ENCODE data around the gene C3orf62. TPM values are rescaled to one million over a fixed set of nuclear protein-coding genes. Genes with fewer than 3 reads are reported as not detected.

C3orf62 gene
- total and polyA plus RNA-seq, 9 of the 15 experiments (the other 6 are each of a cell fraction or from before 2014, with no cell fraction given) = 1.3 to 5.7 (median 3.4) TPM

DNA sequence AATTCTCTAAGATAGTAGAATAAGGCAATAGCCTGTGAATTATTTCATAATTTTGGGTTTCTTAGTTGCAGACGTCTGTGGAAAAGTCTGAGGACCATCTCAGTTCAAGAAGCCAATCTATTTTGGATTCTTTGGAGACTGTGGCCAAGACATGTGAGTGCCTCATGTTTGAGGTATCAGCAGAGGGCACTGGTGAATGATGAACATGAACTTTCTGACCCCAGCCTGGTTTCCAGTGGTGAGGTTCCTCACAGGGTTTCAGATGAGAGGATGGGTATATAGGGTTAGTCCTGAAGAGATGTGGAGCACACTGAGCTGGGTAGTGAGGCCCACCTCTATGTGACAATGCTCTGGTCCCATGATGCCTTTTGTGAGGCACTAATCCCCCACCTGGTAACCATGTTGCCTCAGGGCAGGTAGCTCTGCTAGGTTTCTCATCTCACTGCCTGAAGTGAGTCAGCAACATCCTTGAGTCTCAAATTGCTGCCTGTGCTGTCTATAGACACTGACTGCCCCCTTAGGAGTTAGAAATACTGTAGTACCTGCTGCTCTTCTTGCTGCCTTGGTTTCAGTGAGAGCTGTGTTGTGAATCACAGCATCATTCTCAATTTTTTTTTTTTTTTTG is 32.3 kb downstream of the C3orf62 start (continued):
- no peak for TF ChIP-seq ZNF79 (CRISPR knock-in tag; IDR thresholded peaks at IDR 0.05; ENCODE audit: low read depth)
- TF ChIP-seq ZNF696 (CRISPR knock-in tag; conservative IDR thresholded peaks at IDR 0.05) = no peak
- TF ChIP-seq ZKSCAN8 (CRISPR knock-in tag; IDR thresholded peaks at IDR 0.05) = no peak
- TF ChIP-seq MCM5 (IDR thresholded peaks at IDR 0.05; ENCODE audit: low read depth) = no peak
- TF ChIP-seq, protein P1, sequence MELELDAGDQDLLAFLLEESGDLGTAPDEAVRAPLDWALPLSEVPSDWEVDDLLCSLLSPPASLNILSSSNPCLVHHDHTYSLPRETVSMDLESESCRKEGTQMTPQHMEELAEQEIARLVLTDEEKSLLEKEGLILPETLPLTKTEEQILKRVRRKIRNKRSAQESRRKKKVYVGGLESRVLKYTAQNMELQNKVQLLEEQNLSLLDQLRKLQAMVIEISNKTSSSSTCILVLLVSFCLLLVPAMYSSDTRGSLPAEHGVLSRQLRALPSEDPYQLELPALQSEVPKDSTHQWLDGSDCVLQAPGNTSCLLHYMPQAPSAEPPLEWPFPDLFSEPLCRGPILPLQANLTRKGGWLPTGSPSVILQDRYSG (tag; conservative IDR thresholded peaks at IDR 0.05; ENCODE audit: low read depth) = no peak
- TF ChIP-seq RAD21 (CRISPR knock-in tag; conservative IDR thresholded peaks at IDR 0.05 in 1 of 2, IDR thresholded peaks at IDR 0.05 in 1 of 2) = 0 out of 4 replicates have a peak, but pooled peaks of 1 of the 2 experiments have one; percentile 14
- no peak for TF ChIP-seq ELF4 (CRISPR knock-in tag; IDR thresholded peaks at IDR 0.05)
- peak; percentile 71 for TF ChIP-seq C11orf30 (IDR thresholded peaks at IDR 0.05; ENCODE audit: low read depth)
- TF ChIP-seq DPF2 (IDR thresholded peaks at IDR 0.05) = 0 out of 2 replicates have a peak, but pooled peaks have one; percentile 20
- TF ChIP-seq, protein P2, sequence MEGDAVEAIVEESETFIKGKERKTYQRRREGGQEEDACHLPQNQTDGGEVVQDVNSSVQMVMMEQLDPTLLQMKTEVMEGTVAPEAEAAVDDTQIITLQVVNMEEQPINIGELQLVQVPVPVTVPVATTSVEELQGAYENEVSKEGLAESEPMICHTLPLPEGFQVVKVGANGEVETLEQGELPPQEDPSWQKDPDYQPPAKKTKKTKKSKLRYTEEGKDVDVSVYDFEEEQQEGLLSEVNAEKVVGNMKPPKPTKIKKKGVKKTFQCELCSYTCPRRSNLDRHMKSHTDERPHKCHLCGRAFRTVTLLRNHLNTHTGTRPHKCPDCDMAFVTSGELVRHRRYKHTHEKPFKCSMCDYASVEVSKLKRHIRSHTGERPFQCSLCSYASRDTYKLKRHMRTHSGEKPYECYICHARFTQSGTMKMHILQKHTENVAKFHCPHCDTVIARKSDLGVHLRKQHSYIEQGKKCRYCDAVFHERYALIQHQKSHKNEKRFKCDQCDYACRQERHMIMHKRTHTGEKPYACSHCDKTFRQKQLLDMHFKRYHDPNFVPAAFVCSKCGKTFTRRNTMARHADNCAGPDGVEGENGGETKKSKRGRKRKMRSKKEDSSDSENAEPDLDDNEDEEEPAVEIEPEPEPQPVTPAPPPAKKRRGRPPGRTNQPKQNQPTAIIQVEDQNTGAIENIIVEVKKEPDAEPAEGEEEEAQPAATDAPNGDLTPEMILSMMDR (IDR thresholded peaks at IDR 0.05 in 2 of 3, conservative IDR thresholded peaks at IDR 0.05 in 1 of 3; ENCODE audit: insufficient read depth in 2 of 3, low read depth in 1 of 3, low read length in 3 of 3) = peak in 1 of 3 experiments; percentile 15; a peak in 1 of 6 replicates
- TF ChIP-seq SMARCB1 (IDR thresholded peaks at IDR 0.05; ENCODE audit: insufficient read length, low read depth) = no peak
- no peak for TF ChIP-seq YBX1 (IDR thresholded peaks at IDR 0.05)
- TF ChIP-seq HMGXB4 (CRISPR knock-in tag; IDR thresholded peaks at IDR 0.05) = no peak
- TF ChIP-seq, protein P3, sequence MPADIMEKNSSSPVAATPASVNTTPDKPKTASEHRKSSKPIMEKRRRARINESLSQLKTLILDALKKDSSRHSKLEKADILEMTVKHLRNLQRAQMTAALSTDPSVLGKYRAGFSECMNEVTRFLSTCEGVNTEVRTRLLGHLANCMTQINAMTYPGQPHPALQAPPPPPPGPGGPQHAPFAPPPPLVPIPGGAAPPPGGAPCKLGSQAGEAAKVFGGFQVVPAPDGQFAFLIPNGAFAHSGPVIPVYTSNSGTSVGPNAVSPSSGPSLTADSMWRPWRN (IDR thresholded peaks at IDR 0.05; ENCODE audit: low read depth) = no peak
- TF ChIP-seq SP2 (IDR thresholded peaks at IDR 0.05; ENCODE audit: extremely low read depth, low read depth, low read length, poor library complexity, severe bottlenecking) = no peak
- no peak for TF ChIP-seq SMAD3 (CRISPR knock-in tag; conservative IDR thresholded peaks at IDR 0.05)
- TF ChIP-seq SNIP1 (IDR thresholded peaks at IDR 0.05; ENCODE audit: low read depth) = no peak
- no peak for TF ChIP-seq TARDBP (IDR thresholded peaks at IDR 0.05)
- no peak for TF ChIP-seq MXI1 (IDR thresholded peaks at IDR 0.05; ENCODE audit: low read depth, low read length)
- TF ChIP-seq ZEB2 (IDR thresholded peaks at IDR 0.05) = 0 out of 2 replicates have a peak, but pooled peaks have one; percentile 35
- TF ChIP-seq DNMT1 (IDR thresholded peaks at IDR 0.05) = no peak
- TF ChIP-seq POLR3A (IDR thresholded peaks at IDR 0.05; ENCODE audit: borderline replicate concordance, extremely low read depth, insufficient read depth, insufficient read length) = no peak
- TF ChIP-seq SNRNP70 (optimal IDR thresholded peaks at IDR 0.05; ENCODE audit: low read depth, low read length) = no peak
- no peak for TF ChIP-seq RBM22 (IDR thresholded peaks at IDR 0.05; ENCODE audit: low read depth, low read length, poor library complexity, severe bottlenecking)
- TF ChIP-seq TBP (optimal IDR thresholded peaks at IDR 0.05; ENCODE audit: low read depth, low read length) = no peak
- TF ChIP-seq ZNF778 (CRISPR knock-in tag; IDR thresholded peaks at IDR 0.05) = no peak
